ENCODE data around the gene SYTL5. TPM values are rescaled to one million over a fixed set of nuclear protein-coding genes. Genes with fewer than 3 reads are reported as not detected.

The SYTL5 gene
- total and polyA plus RNA-seq, 2 of the 4 experiments (the other 2 are of a cell fraction), result 0.19 to 0.54 TPM

GRCh38 chrX:38006778-38007177 lies 425 bp downstream of the SYTL5 start:
- Histone ChIP-seq H2BK20ac (ENCODE audit: low read depth, low read length) (no peak overlapping the region), H3K27me3 (ENCODE audit: control insufficient read depth, insufficient read depth, low read length) (no peaks in the 10 kb centered on the region), H2BK5ac (ENCODE audit: low read depth, low read length, poor library complexity, severe bottlenecking) (no peak overlapping the region), H4K91ac (ENCODE audit: insufficient read depth, low read depth, low read length) (no peak overlapping the region), H3K4me2 (ENCODE audit: low read depth, low read length) (no peak overlapping the region), H4K20me1 (ENCODE audit: insufficient read depth, low read length) (no peaks in the 10 kb centered on the region), H2BK15ac (ENCODE audit: low read depth, low read length) (no peak overlapping the region), H3K9me1 (ENCODE audit: insufficient read depth, low read length) (no peaks in the 10 kb centered on the region), H3K23ac (ENCODE audit: low read depth, low read length) (no peak overlapping the region), H3K36me3 (ENCODE audit: control insufficient read depth, insufficient read depth, low read length) (no peaks in the 10 kb centered on the region), H3K9ac (ENCODE audit: low read depth, low read length) (no peak overlapping the region), H3K9me3 (ENCODE audit: control insufficient read depth, insufficient read depth, low read length) (no peaks in the 10 kb centered on the region), H3K4me1 (ENCODE audit: control insufficient read depth, insufficient read depth, low read length) (no peaks in the 10 kb centered on the region), H3K4ac (ENCODE audit: low read depth, low read length) (no peak overlapping the region), H2BK120ac (ENCODE audit: low read depth, low read length) (no peak overlapping the region), H3K27ac (ENCODE audit: insufficient read depth, low read length) (no peak overlapping the region), H3K56ac (ENCODE audit: extremely low read depth, insufficient read depth, low read length) (no peak overlapping the region), H3K4me3 (ENCODE audit: insufficient read depth, low read depth, low read length) (no peak overlapping the region), H3K14ac (replicated peaks; ENCODE audit: low read depth, low read length) (no peak overlapping the region), H2AK9ac (replicated peaks; ENCODE audit: low read depth, low read length, poor library complexity) (no peak overlapping the region), H3K79me1 (ENCODE audit: low read depth in 1 of 2, low read length in 2 of 2) (no peaks in the 10 kb centered on the region), H4K5ac (ENCODE audit: low read depth, low read length) (no peak overlapping the region), H4K8ac (ENCODE audit: low read depth in 2 of 2, low read length in 2 of 2) (no peak overlapping the region), H3K18ac (ENCODE audit: low read depth, low read length) (no peak overlapping the region), H2AFZ (replicated peaks; ENCODE audit: low read length, poor library complexity) (no peak overlapping the region), H2AK5ac (ENCODE audit: low read depth, low read length) (no peak overlapping the region)
- in situ Hi-C loops (cut with MboI; ENCODE audit: low sequenced_read_pairs), result no loop called here
- DNase-seq, result no peak
- intact Hi-C loops (cut with micrococcal nuclease), result no loop called here
- ChIA-PET CTCF (no interaction called here), POLR2A (ENCODE audit: unreplicated experiment) (no interaction called here)
- TF ChIP-seq POLR2A (IDR thresholded peaks at IDR 0.05; ENCODE audit: low read depth, low read length), result no peak
- no peak for TF ChIP-seq ELK1 (IDR thresholded peaks at IDR 0.05; ENCODE audit: borderline replicate concordance, low read depth, low read length)
- no peak for TF ChIP-seq USF2 (IDR thresholded peaks at IDR 0.05; ENCODE audit: low read depth, low read length)
- no peak for TF ChIP-seq SMC3 (IDR thresholded peaks at IDR 0.05; ENCODE audit: low read depth, low read length)
- no peak for TF ChIP-seq RFX5 (IDR thresholded peaks at IDR 0.05; ENCODE audit: low read depth, low read length)
- TF ChIP-seq CTCF (conservative IDR thresholded peaks at IDR 0.05; ENCODE audit: low read depth, low read length), result no peak
- no peak for TF ChIP-seq FOS (IDR thresholded peaks at IDR 0.05; ENCODE audit: low read depth, low read length)
- TF ChIP-seq MAZ (IDR thresholded peaks at IDR 0.05; ENCODE audit: borderline replicate concordance, low read depth, low read length), result no peak
- no peak for TF ChIP-seq RAD21 (IDR thresholded peaks at IDR 0.05; ENCODE audit: low read length)
- TF ChIP-seq MAFK (IDR thresholded peaks at IDR 0.05; ENCODE audit: low read depth, low read length), result no peak
- TF ChIP-seq NFE2L2 (IDR thresholded peaks at IDR 0.05; ENCODE audit: low read depth, low read length), result no peak
- no peak for TF ChIP-seq CEBPB (IDR thresholded peaks at IDR 0.05; ENCODE audit: low read depth, low read length)
- TF ChIP-seq CHD1 (IDR thresholded peaks at IDR 0.05; ENCODE audit: low read depth, low read length), result no peak
- no peak for TF ChIP-seq RCOR1 (IDR thresholded peaks at IDR 0.05; ENCODE audit: insufficient replicate concordance, low read length)
- TF ChIP-seq MXI1 (IDR thresholded peaks at IDR 0.05; ENCODE audit: borderline replicate concordance, low read depth, low read length), result no peak
- no peak for TF ChIP-seq BHLHE40 (IDR thresholded peaks at IDR 0.05; ENCODE audit: low read depth, low read length)
- no peak for ATAC-seq (ENCODE audit: low read depth)
- dilution Hi-C loops (cut with HindIII; ENCODE audit: low sequenced_read_pairs, unreplicated experiment), result no loop called here
- BruUV-seq (replicated peaks), result no TSS peak

All from IMR-90 (cell line).